Calu3 (cell line): ENCODE results near the gene CDT1. TPM values are rescaled to one million over a fixed set of nuclear protein-coding genes. Genes with fewer than 3 reads are reported as not detected.

Experiments
- BruUV-seq: library from RNA; stranded (reverse); fragments of 400-500 nt; replicated peaks from 2 replicates; lab custom pipeline; 2021; lab: Mats Ljungman, UMichigan
- CTCF ChIA-PET: fragments of 300-600 bp; sonication (Branson Sonifier 250); formaldehyde crosslinking; loops from one replicate; lab custom pipeline; 2022; ENCODE audit warnings: antibody characterized with exemption; lab: Charles Lee
- DNase-seq: peaks from one replicate; pipeline ENCODE4 v3.0.0; 2022
- H3K27ac Mint-ChIP-seq: one replicate; pipeline ENCODE4 v1.8.0; 2022; ENCODE audit warnings: mixed read lengths; ENCODE audit not compliant: unreplicated experiment
- H3K27me3 Mint-ChIP-seq: one replicate; pipeline ENCODE4 v1.8.0; 2022; ENCODE audit warnings: mixed read lengths; ENCODE audit not compliant: unreplicated experiment
- H3K36me3 Mint-ChIP-seq: one replicate; pipeline ENCODE4 v1.8.0; 2022; ENCODE audit warnings: mild to moderate bottlenecking, moderate library complexity, mixed read lengths; ENCODE audit not compliant: insufficient read depth, unreplicated experiment
- H3K4me1 Mint-ChIP-seq: one replicate; pipeline ENCODE4 v1.8.0; 2022; ENCODE audit warnings: mild to moderate bottlenecking, low read depth, mixed read lengths; ENCODE audit not compliant: unreplicated experiment
- H3K4me3 Mint-ChIP-seq: one replicate; pipeline ENCODE4 v1.8.0; 2022; ENCODE audit warnings: mild to moderate bottlenecking, low read depth, moderate library complexity, mixed read lengths; ENCODE audit not compliant: unreplicated experiment
- H3K9me3 Mint-ChIP-seq: one replicate; pipeline ENCODE4 v1.8.0; 2022; ENCODE audit warnings: low read depth, mixed read lengths; ENCODE audit not compliant: unreplicated experiment
- CTCF ChIP-seq: fragments of 200-600 bp; IDR thresholded peaks from one replicate; pipeline ENCODE4 v1.8.0; 2022; ENCODE audit warnings: antibody characterized with exemption; ENCODE audit not compliant: unreplicated experiment
- intact Hi-C: fragments of 100-400 bp; cut with micrococcal nuclease; formaldehyde crosslinking; loops from one replicate; pipeline ENCODE4 v1.10.0; 2022; ENCODE audit not compliant: unreplicated experiment
- total RNA-seq: library from RNA; stranded (reverse); gene quantifications from 2 replicates; pipeline ENCODE4 v1.2.3, GENCODE V29; 2022

The CDT1 gene
- total RNA-seq, 1 experiment from 2014 or later, result 74.8 TPM

GRCh38 chr16:88804173-88804551 is 573 bp downstream of the CDT1 start:
- Mint-ChIP-seq H3K36me3 (peaks cover 68% of the 10 kb centered on the region), H3K27ac (peak overlapping the region; percentile 54), H3K4me1 (no peaks in the 10 kb centered on the region), H3K4me3 (peak overlapping the region; percentile 80), H3K9me3 (no peaks in the 10 kb centered on the region), H3K27me3 (no peaks in the 10 kb centered on the region)
- TSS peak; percentile 53 for BruUV-seq
- DNase-seq, result no peak
- TF ChIP-seq CTCF, result no peak
- CTCF ChIA-PET, result no interaction called here
- intact Hi-C loops, result no loop called here

- peak overlapping the region; percentile 80 for H3K4me3 Mint-ChIP-seq
- peak; percentile 76 for DNase-seq
- H3K27me3 Mint-ChIP-seq, result no peaks in the 10 kb centered on the region
- intact Hi-C loops, result no loop called here
- H3K9me3 Mint-ChIP-seq, result no peaks in the 10 kb centered on the region
- TF ChIP-seq CTCF, result no peak
- peak overlapping the region; percentile 54 for H3K27ac Mint-ChIP-seq
- H3K4me1 Mint-ChIP-seq, result peaks cover 1% of the 10 kb centered on the region
- peaks cover 74% of the 10 kb centered on the region for H3K36me3 Mint-ChIP-seq
- no TSS peak for BruUV-seq
- CTCF ChIA-PET, result no interaction called here
These were observed 1.2 kb downstream of the CDT1 start for GRCh38 chr16:88804552-88805339.

GRCh38 chr16:88805340-88805715 is 1.7 kb downstream of the CDT1 start:
- H3K27ac Mint-ChIP-seq, result no peak overlapping the region
- CTCF ChIA-PET, result no interaction called here
- no TSS peak for BruUV-seq
- intact Hi-C loops, result no loop called here
- no peak for DNase-seq
- H3K36me3 Mint-ChIP-seq, result peaks cover 79% of the 10 kb centered on the region
- peak overlapping the region; percentile 80 for H3K4me3 Mint-ChIP-seq
- H3K27me3 Mint-ChIP-seq, result no peaks in the 10 kb centered on the region
- no peak for TF ChIP-seq CTCF
- peaks cover 7% of the 10 kb centered on the region for H3K4me1 Mint-ChIP-seq
- H3K9me3 Mint-ChIP-seq, result no peaks in the 10 kb centered on the region

GRCh38 chr16:88805887-88806393 is 2.4 kb downstream of the CDT1 start:
- CTCF ChIA-PET, result no interaction called here

More at GRCh38 chr16:88805887-88806393, 2.4 kb downstream of the CDT1 start:
- no peaks in the 10 kb centered on the region for H3K27me3 Mint-ChIP-seq
- no peak for DNase-seq
- peaks cover 85% of the 10 kb centered on the region for H3K36me3 Mint-ChIP-seq
- intact Hi-C loops, result no loop called here
- H3K27ac Mint-ChIP-seq, result no peak overlapping the region
- BruUV-seq, result no TSS peak
- no peak for TF ChIP-seq CTCF
- H3K4me3 Mint-ChIP-seq, result no peak overlapping the region
- H3K9me3 Mint-ChIP-seq, result no peaks in the 10 kb centered on the region
- H3K4me1 Mint-ChIP-seq, result peaks cover 12% of the 10 kb centered on the region
